Activated naive CD4-positive, alpha-beta T cell treated with anti-CD3 and anti-CD28 coated beads, Interleukin-2, amount 50 U/mL, for 16 hours (primary cell): ENCODE results near the gene SYTL5.

Experiments
- DNase-seq: peaks from one replicate; pipeline ENCODE4 v3.0.0-alpha.2; 2020

SYTL5 gene

GRCh38 chrX:38154340-38154739 is 148.0 kb downstream of the SYTL5 start:
- no peak for DNase-seq

DNA sequence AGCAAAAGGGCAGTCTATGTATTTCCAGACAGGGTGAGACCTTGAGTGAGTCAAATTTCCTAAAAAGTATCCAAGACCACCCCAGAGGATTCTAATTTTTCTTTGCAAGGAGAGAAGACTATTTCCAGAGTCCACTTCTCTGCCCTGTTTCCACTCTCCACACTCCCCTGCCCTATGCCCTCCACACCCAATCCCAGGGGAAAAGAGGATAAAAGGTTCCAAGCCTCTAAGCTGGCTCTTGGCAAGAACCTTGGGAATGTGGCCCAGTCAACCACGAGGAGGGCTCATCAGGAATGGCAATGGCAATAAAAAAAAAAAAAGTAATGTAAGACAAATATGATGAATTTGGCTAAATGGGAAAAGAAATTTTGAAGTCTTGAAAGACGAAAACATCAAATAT is 148.5 kb downstream of the SYTL5 start:
- no peak for DNase-seq

DNA sequence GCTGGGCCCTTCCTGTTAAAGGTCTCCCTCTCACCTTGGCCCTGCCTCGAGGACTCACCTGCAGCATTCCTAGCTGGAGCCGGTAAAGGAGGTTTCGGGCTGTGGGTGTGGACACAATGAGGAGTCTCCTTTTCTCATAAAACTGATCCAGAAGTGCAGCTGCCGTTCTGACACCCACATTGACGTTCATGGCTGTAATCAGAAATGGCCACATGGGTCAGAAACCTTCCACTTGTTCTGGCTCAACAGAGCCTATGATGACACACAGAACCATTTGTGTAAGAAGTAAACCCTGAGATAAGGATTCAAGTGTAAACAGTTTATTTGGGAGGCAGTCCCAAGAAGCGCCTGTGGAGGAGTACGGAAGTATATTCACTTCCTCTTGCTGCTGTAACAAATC is 150.5 kb downstream of the SYTL5 start:
- DNase-seq, result no peak

DNA sequence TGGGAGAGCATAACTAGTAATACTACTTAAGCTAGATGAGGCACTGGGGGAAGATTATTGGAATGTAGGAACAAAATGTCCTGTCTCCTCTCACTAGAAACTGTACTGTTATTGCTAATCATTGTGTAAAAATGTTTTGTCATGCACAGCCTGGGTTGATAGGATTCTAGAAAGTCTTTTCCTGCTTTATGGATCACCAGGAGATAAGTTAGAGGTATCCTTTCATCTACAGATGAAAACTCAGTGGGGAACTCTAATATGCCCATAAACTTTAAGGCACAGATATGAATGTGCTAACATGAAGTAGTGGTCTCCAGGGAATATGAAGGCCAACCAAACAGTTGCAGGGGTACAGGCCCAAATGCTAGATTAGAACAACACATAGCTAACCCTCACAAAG is 156.8 kb downstream of the SYTL5 start:
- no peak for DNase-seq

DNA sequence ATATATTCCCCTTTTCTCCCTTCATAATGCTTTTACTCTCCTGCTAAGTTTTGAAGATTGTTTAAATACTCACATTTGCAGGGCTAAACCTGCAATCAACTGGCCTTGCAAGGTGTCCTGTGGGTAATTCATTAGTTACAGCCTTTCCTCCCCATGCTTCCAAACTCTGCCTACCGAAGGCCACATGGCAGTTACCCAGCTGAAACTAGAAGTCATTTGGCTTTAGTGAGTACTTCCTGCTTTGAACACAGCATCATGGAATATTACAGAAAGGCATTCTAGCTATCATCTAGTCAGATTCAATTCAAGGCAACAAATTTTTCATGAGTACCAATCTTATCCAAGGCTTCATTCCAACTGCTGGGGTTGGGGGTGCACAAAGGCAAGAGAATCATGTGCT is 158.7 kb downstream of the SYTL5 start:
- no peak for DNase-seq

- DNase-seq, result no peak
Measured at GRCh38 chrX:38166478-38167083, 160.2 kb downstream of the SYTL5 start.

- DNase-seq, result no peak
Measured at GRCh38 chrX:38170556-38170955, 164.2 kb downstream of the SYTL5 start.

DNA sequence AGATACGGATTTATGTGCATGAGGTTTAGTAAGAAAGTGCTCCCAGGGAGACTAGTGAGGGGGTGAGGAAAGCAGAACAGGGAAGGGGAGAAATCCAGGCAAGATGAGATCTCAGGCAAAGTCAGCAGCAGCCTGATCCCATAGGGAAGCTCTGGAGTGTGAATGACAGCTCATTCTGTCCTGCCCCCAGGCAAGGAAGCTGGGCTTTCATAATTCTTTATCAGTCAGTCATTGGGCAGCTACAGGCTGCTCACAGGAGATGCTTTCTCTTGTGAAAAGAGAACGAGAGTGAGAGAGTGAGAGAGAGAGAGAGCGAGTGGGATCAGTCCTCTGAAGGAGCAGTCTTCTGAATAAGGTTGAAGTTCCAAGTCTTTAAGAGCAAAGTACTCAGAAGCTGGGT is 166.2 kb downstream of the SYTL5 start:
- no peak for DNase-seq

DNA sequence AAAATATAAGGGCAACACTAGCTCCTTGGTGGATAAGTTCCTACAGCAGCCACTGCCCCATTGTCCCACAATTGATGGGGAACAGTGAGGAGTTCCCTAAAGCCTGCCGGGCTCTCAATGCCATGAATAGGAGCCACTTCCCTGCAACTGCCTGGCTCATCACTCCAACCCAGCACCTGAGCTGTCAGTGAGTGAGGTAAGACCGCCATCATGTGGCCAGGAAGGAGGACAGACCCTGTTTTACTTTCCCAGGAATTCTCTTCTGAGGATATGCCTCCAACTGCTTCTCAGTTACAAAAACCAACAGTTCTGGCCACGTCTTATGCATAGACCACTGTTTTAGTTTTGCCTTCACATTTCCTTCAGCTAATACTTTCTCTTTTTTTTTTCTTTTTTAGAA is 168.8 kb downstream of the SYTL5 start:
- no peak for DNase-seq

- DNase-seq, result no peak
Measured at GRCh38 chrX:38178396-38178795, 172.0 kb downstream of the SYTL5 start.
